ENCODE data around the gene MRPL34. TPM values are rescaled to one million over a fixed set of nuclear protein-coding genes. Genes with fewer than 3 reads are reported as not detected.
A peak's percentile ranks its signal among the peaks of the same experiment; 100 is the strongest.

The MRPL34 gene
- total and polyA plus RNA-seq, 9 of the 15 experiments (the other 6 are each of a cell fraction or from before 2014, with no cell fraction given) = 11.5 to 256 (median 72.5) TPM

GRCh38 chr19:17292301-17293074, 13.2 kb upstream of the MRPL34 start (continued):
- no peak for TF ChIP-seq PBX2 (CRISPR knock-in tag; IDR thresholded peaks at IDR 0.05; ENCODE audit: low read depth)
- no peak for TF ChIP-seq PBX2 (tag; conservative IDR thresholded peaks at IDR 0.05; ENCODE audit: low read depth)
- TF ChIP-seq ZNF253 (CRISPR knock-in tag; conservative IDR thresholded peaks at IDR 0.05) = no peak
- no peak for TF ChIP-seq SMAD3 (CRISPR knock-in tag; conservative IDR thresholded peaks at IDR 0.05)
- no peak for TF ChIP-seq ZEB2 (IDR thresholded peaks at IDR 0.05)
- no peak for TF ChIP-seq KLF16 (IDR thresholded peaks at IDR 0.05)
- no peak for TF ChIP-seq STAT5B (CRISPR knock-in tag; IDR thresholded peaks at IDR 0.05)
- TF ChIP-seq POLR3G (IDR thresholded peaks at IDR 0.05; ENCODE audit: extremely low read depth, insufficient read length, insufficient replicate concordance) = no peak
- TF ChIP-seq, protein P1, sequence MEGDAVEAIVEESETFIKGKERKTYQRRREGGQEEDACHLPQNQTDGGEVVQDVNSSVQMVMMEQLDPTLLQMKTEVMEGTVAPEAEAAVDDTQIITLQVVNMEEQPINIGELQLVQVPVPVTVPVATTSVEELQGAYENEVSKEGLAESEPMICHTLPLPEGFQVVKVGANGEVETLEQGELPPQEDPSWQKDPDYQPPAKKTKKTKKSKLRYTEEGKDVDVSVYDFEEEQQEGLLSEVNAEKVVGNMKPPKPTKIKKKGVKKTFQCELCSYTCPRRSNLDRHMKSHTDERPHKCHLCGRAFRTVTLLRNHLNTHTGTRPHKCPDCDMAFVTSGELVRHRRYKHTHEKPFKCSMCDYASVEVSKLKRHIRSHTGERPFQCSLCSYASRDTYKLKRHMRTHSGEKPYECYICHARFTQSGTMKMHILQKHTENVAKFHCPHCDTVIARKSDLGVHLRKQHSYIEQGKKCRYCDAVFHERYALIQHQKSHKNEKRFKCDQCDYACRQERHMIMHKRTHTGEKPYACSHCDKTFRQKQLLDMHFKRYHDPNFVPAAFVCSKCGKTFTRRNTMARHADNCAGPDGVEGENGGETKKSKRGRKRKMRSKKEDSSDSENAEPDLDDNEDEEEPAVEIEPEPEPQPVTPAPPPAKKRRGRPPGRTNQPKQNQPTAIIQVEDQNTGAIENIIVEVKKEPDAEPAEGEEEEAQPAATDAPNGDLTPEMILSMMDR (IDR thresholded peaks at IDR 0.05 in 2 of 3, conservative IDR thresholded peaks at IDR 0.05 in 1 of 3; ENCODE audit: insufficient read depth in 2 of 3, low read depth in 1 of 3, low read length in 3 of 3) = peak; percentile 88 to 96 (median 91)
- TF ChIP-seq EWSR1 (IDR thresholded peaks at IDR 0.05; ENCODE audit: borderline replicate concordance, low read depth, partially characterized antibody) = no peak
- TF ChIP-seq, protein P2, sequence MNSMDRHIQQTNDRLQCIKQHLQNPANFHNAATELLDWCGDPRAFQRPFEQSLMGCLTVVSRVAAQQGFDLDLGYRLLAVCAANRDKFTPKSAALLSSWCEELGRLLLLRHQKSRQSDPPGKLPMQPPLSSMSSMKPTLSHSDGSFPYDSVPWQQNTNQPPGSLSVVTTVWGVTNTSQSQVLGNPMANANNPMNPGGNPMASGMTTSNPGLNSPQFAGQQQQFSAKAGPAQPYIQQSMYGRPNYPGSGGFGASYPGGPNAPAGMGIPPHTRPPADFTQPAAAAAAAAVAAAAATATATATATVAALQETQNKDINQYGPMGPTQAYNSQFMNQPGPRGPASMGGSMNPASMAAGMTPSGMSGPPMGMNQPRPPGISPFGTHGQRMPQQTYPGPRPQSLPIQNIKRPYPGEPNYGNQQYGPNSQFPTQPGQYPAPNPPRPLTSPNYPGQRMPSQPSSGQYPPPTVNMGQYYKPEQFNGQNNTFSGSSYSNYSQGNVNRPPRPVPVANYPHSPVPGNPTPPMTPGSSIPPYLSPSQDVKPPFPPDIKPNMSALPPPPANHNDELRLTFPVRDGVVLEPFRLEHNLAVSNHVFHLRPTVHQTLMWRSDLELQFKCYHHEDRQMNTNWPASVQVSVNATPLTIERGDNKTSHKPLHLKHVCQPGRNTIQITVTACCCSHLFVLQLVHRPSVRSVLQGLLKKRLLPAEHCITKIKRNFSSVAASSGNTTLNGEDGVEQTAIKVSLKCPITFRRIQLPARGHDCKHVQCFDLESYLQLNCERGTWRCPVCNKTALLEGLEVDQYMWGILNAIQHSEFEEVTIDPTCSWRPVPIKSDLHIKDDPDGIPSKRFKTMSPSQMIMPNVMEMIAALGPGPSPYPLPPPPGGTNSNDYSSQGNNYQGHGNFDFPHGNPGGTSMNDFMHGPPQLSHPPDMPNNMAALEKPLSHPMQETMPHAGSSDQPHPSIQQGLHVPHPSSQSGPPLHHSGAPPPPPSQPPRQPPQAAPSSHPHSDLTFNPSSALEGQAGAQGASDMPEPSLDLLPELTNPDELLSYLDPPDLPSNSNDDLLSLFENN (IDR thresholded peaks at IDR 0.05; ENCODE audit: low read depth in 2 of 2, low read length in 2 of 2) = no peak
- no peak for TF ChIP-seq EGR1 (conservative IDR thresholded peaks at IDR 0.05)
- TF ChIP-seq U2AF2 (optimal IDR thresholded peaks at IDR 0.05; ENCODE audit: low read depth, low read length) = no peak
- TF ChIP-seq, protein P3, sequence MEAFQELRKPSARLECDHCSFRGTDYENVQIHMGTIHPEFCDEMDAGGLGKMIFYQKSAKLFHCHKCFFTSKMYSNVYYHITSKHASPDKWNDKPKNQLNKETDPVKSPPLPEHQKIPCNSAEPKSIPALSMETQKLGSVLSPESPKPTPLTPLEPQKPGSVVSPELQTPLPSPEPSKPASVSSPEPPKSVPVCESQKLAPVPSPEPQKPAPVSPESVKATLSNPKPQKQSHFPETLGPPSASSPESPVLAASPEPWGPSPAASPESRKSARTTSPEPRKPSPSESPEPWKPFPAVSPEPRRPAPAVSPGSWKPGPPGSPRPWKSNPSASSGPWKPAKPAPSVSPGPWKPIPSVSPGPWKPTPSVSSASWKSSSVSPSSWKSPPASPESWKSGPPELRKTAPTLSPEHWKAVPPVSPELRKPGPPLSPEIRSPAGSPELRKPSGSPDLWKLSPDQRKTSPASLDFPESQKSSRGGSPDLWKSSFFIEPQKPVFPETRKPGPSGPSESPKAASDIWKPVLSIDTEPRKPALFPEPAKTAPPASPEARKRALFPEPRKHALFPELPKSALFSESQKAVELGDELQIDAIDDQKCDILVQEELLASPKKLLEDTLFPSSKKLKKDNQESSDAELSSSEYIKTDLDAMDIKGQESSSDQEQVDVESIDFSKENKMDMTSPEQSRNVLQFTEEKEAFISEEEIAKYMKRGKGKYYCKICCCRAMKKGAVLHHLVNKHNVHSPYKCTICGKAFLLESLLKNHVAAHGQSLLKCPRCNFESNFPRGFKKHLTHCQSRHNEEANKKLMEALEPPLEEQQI (IDR thresholded peaks at IDR 0.05) = no peak
- no peak for TF ChIP-seq SAFB2 (IDR thresholded peaks at IDR 0.05; ENCODE audit: borderline replicate concordance, low read depth, low read length, severe bottlenecking)

Measured in K562 (cell line).